HFF-Myc (cell line): ENCODE data around the gene TJP1.
A peak's percentile ranks its signal among the peaks of the same experiment; 100 is the strongest.

Experiments used
- DNase-seq: peaks from one replicate; pipeline ENCODE4 v3.0.0-alpha.2; 2011; ENCODE audit warnings: low read depth; ENCODE audit errors: extremely low read depth
- H3K4me3 ChIP-seq: replicated peaks from 2 replicates; pipeline ENCODE4 v1.5.1; 2011; ENCODE audit warnings: low read depth, mild to moderate bottlenecking, control low read depth, low read length
- TF ChIP-seq, protein P1 (sequence below): IDR thresholded peaks from 2 replicates; pipeline ENCODE4 v1.5.1; 2012; ENCODE audit warnings: mild to moderate bottlenecking, low read depth, low read length, control low read depth; ENCODE audit errors: missing control alignments

TJP1 gene

GRCh38 chr15:29747837-29748417 is 74.3 kb downstream of the TJP1 start:
- DNase-seq = no peak
- TF ChIP-seq, protein P1, sequence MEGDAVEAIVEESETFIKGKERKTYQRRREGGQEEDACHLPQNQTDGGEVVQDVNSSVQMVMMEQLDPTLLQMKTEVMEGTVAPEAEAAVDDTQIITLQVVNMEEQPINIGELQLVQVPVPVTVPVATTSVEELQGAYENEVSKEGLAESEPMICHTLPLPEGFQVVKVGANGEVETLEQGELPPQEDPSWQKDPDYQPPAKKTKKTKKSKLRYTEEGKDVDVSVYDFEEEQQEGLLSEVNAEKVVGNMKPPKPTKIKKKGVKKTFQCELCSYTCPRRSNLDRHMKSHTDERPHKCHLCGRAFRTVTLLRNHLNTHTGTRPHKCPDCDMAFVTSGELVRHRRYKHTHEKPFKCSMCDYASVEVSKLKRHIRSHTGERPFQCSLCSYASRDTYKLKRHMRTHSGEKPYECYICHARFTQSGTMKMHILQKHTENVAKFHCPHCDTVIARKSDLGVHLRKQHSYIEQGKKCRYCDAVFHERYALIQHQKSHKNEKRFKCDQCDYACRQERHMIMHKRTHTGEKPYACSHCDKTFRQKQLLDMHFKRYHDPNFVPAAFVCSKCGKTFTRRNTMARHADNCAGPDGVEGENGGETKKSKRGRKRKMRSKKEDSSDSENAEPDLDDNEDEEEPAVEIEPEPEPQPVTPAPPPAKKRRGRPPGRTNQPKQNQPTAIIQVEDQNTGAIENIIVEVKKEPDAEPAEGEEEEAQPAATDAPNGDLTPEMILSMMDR = no peak
- H3K4me3 ChIP-seq = no peak overlapping the region

DNA sequence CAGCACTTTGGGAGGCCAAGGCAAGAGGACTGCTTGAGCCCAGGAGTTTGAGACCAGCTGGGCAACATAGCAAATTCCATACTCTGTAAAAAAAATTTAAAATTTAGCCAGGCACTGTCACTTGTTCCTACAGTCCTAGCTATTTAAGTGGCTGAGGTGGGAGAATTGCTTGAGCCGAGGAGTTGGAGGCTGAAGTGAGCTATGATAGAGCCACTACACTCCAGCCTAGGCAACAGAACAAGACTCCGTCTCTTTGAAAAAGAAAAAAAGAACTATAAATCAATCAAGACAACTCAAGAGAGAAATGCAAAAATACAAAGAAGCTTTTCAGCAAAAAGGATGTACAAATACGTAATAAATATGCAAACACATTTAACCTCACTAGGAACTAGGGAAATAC is 78.8 kb downstream of the TJP1 start:
- no peak overlapping the region for H3K4me3 ChIP-seq
- no peak for DNase-seq
- TF ChIP-seq, protein P1 = no peak

DNA sequence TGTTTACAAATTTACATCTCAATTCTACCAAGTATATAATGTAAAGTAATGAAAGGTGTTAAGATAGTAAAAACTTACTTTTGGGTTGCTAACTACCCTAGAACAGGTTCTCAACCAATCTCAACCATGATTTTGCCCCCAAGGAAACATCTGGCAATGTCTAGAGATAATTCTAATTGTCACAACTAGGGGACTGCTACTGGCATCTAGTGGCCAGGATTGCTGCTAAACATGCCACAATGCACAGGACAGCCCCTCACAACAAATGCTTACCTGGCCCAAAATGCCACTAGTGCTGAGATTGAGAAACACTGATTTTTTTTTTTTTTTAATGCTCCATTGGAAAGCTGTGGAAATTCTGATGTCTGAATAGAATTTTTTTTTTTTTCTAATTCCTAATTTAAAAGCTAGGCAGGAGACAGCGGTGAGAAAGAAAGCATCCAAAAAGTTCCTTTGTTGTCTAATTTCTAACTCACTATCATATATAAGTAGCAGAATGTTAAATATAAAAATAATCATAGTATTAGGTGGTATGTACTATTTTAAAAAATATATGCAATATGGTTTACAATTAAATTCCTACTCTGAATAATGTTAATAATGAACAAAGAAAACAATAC is 81.5 kb downstream of the TJP1 start:
- no peak overlapping the region for H3K4me3 ChIP-seq
- no peak for DNase-seq
- TF ChIP-seq, protein P1 = peak; percentile 33

GRCh38 chr15:29736744-29737020 is 85.6 kb downstream of the TJP1 start:
- no peak for DNase-seq
- no peak overlapping the region for H3K4me3 ChIP-seq
- TF ChIP-seq, protein P1 = no peak

DNA sequence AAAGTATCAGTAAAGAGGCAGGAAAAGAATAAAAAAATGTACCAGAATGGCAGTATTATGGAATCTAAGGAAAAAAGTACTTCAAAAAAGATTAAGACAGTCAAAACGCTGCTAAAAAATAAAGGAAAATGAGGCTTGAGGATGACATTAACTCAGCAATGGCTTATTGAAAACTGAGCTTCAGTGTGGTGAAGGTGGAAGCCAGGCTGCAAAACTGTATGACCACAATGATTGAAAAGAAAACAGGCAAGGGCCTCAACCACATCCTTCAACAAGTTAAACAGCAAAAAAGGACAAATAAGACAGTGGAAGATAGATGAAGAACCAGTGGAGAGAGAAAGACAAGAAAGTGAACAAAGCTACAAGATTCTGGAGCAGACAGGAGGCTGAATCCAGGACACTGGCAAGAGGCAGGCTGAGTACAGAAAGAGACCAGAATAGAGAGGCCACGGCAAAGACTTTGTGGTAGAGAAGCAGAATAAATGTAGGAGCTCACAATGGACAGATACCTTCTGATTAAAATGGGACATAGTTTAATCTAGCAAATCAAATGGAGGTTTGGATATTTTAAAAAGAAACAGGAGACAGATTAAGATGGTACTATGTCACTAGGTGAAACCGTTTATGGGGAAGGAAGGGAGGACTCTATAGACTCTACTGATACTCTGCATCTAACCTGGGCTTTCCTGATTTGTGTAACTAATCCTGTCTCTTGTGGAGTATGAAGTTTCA is 86.1 kb downstream of the TJP1 start:
- no peak for DNase-seq
- TF ChIP-seq, protein P1 = no peak
- H3K4me3 ChIP-seq = no peak overlapping the region

- DNase-seq = no peak
- TF ChIP-seq, protein P1 = no peak
- no peak overlapping the region for H3K4me3 ChIP-seq
These were observed 87.2 kb downstream of the TJP1 start for GRCh38 chr15:29734917-29735572.
